Measurements from ENCODE around the gene VARS2.
"Not testable (repeated sequence)": the region's sequence is repeated elsewhere in the genome, so short reads cannot be mapped to it uniquely, and the experiment has no call there.

Gene VARS2

GRCh38 chr6:30914076-30914853 lies at the start of gene VARS2:
Gene VARS2 (plus strand): TSS chr6:30914238. CDS start chr6:30914837, 599 bp downstream.
- Histone ChIP-seq H2AFZ (ENCODE audit: low read length) (peak within 1 kb of the TSS; percentile 94), H3K9me3 (ENCODE audit: insufficient read depth, low read depth, low read length) (no peaks in the 10 kb centered on the region), H3K9me2 (replicated peaks; ENCODE audit: low read depth, low read length) (no peaks in the 10 kb centered on the region), H3K36me3 (ENCODE audit: insufficient read depth, low read length) (no peaks in the 10 kb centered on the region; the same call in 1 of the 2 replicates), H3K27me3 (ENCODE audit: insufficient read depth, low read length, poor library complexity, severe bottlenecking) (no peaks in the 10 kb centered on the region), H3K4me1 (ENCODE audit: insufficient read depth, low read length, poor library complexity, severe bottlenecking) (peaks cover 28% of the 10 kb centered on the region), H3K4me3 (ENCODE audit: low read length, poor library complexity, severe bottlenecking) (peak within 1 kb of the TSS; percentile 88), H3K4me2 (ENCODE audit: low read depth, low read length, poor library complexity, severe bottlenecking) (peak within 1 kb of the TSS; percentile 93), H3K9ac (ENCODE audit: low read depth, low read length, poor library complexity, severe bottlenecking) (peak within 1 kb of the TSS; percentile 91), H3F3A (ENCODE audit: low read depth) (no peaks in the 10 kb centered on the region), H4K20me1 (ENCODE audit: insufficient read depth, low read length, poor library complexity, severe bottlenecking) (no peaks in the 10 kb centered on the region), H3K79me2 (ENCODE audit: insufficient read depth, low read length) (peaks cover 21% of the 10 kb centered on the region)
- TF ChIP-seq, protein P1, sequence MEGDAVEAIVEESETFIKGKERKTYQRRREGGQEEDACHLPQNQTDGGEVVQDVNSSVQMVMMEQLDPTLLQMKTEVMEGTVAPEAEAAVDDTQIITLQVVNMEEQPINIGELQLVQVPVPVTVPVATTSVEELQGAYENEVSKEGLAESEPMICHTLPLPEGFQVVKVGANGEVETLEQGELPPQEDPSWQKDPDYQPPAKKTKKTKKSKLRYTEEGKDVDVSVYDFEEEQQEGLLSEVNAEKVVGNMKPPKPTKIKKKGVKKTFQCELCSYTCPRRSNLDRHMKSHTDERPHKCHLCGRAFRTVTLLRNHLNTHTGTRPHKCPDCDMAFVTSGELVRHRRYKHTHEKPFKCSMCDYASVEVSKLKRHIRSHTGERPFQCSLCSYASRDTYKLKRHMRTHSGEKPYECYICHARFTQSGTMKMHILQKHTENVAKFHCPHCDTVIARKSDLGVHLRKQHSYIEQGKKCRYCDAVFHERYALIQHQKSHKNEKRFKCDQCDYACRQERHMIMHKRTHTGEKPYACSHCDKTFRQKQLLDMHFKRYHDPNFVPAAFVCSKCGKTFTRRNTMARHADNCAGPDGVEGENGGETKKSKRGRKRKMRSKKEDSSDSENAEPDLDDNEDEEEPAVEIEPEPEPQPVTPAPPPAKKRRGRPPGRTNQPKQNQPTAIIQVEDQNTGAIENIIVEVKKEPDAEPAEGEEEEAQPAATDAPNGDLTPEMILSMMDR (conservative IDR thresholded peaks at IDR 0.05; ENCODE audit: low read length) = peak; percentile 27
- no peak for TF ChIP-seq EZH2phosphoT487 (IDR thresholded peaks at IDR 0.05; ENCODE audit: borderline replicate concordance)

DNA sequence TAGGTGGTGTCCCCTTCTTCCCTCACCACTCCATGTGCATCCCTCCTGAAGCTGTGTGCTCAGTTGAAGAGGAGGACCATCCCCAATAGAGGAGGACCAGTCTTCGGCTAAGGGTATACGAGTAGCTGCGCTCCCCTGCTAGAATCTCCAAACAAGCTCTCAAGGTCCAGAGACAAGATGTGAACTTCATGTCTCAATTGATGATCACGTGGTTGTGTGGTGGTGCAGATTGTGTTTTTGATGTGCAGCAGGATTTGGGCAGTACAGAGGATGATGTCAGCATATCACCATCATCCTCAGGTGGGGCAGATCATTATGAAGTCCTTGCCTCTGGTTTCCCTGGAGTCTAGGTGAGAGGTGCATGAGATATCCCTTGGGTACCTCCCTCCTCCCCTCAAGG lies 49.7 kb upstream of the VARS2 start:
- Histone ChIP-seq H3K4me2 (ENCODE audit: low read depth, low read length, poor library complexity, severe bottlenecking) (no peak overlapping the region), H3K9ac (ENCODE audit: low read depth, low read length, poor library complexity, severe bottlenecking) (no peak overlapping the region), H3K27me3 (ENCODE audit: insufficient read depth, low read length, poor library complexity, severe bottlenecking) (no peaks in the 10 kb centered on the region), H4K20me1 (ENCODE audit: insufficient read depth, low read length, poor library complexity, severe bottlenecking) (no peaks in the 10 kb centered on the region), H3K79me2 (ENCODE audit: insufficient read depth, low read length) (no peaks in the 10 kb centered on the region), H3K4me3 (ENCODE audit: low read length, poor library complexity, severe bottlenecking) (no peak overlapping the region), H3F3A (ENCODE audit: low read depth) (no peaks in the 10 kb centered on the region), H2AFZ (ENCODE audit: low read length) (no peak overlapping the region), H3K9me3 (ENCODE audit: insufficient read depth, low read depth, low read length) (no peaks in the 10 kb centered on the region), H3K36me3 (ENCODE audit: insufficient read depth, low read length) (no peaks in the 10 kb centered on the region), H3K4me1 (ENCODE audit: insufficient read depth, low read length, poor library complexity, severe bottlenecking) (no peaks in the 10 kb centered on the region), H3K9me2 (replicated peaks; ENCODE audit: low read depth, low read length) (no peaks in the 10 kb centered on the region)
- no peak for TF ChIP-seq EZH2phosphoT487 (IDR thresholded peaks at IDR 0.05; ENCODE audit: borderline replicate concordance)
- TF ChIP-seq, protein P1 (conservative IDR thresholded peaks at IDR 0.05; ENCODE audit: low read length) = no peak

GRCh38 chr6:30869241-30869749 lies 44.7 kb upstream of the VARS2 start:
- not testable (repeated sequence) for H3K4me2 ChIP-seq (ENCODE audit: low read depth, low read length, poor library complexity, severe bottlenecking); H3F3A ChIP-seq (ENCODE audit: low read depth); H2AFZ ChIP-seq (ENCODE audit: low read length); H3K4me1 ChIP-seq (ENCODE audit: insufficient read depth, low read length, poor library complexity, severe bottlenecking); H3K36me3 ChIP-seq (ENCODE audit: insufficient read depth, low read length); H3K9me2 ChIP-seq (replicated peaks; ENCODE audit: low read depth, low read length); H3K9ac ChIP-seq (ENCODE audit: low read depth, low read length, poor library complexity, severe bottlenecking); H3K27me3 ChIP-seq (ENCODE audit: insufficient read depth, low read length, poor library complexity, severe bottlenecking); H3K79me2 ChIP-seq (ENCODE audit: insufficient read depth, low read length); H3K4me3 ChIP-seq (ENCODE audit: low read length, poor library complexity, severe bottlenecking); H4K20me1 ChIP-seq (ENCODE audit: insufficient read depth, low read length, poor library complexity, severe bottlenecking); H3K9me3 ChIP-seq (ENCODE audit: insufficient read depth, low read depth, low read length)

All from Loucy (cell line).